K562 (cell line): ENCODE results near the gene PLAC8L1. TPM values are rescaled to one million over a fixed set of nuclear protein-coding genes. Genes with fewer than 3 reads are reported as not detected.

Experiments used
- ATAC-seq: fragments of 200-7000 bp; cut with Tn5 transposase; 3 replicates; pipeline ENCODE4 v1.9.1; 2020; ENCODE audit warnings: moderate library complexity
- BruUV-seq: library from RNA; stranded (reverse); fragments of 400-500 nt; replicated peaks from 2 replicates; lab custom pipeline; 2021; lab: Mats Ljungman, UMichigan
- CTCF ChIA-PET: fragments of 300-600 bp; formaldehyde crosslinking; extraction: SDS; loops from one replicate; lab custom pipeline; 2021; ENCODE audit warnings: low intra/inter-chr PET ratio; lab: Yijun Ruan, JAX
- POLR2A ChIA-PET: fragments of 300-600, 350-650 bp; sonication (Branson Sonifier 250); formaldehyde crosslinking; extraction: SDS; loops from one replicate; lab custom pipeline; 2021; ENCODE audit warnings: antibody characterized with exemption, inconsistent platforms; lab: Yijun Ruan, JAX
- DNase-seq, 4 experiments: peaks; one replicate each; pipeline versions ENCODE4 v3.0.0 to v3.0.0-alpha.2; 2011 to 2018; ENCODE audit warnings: low spot score in 3 of 4, mixed read lengths in 3 of 4; ENCODE audit errors: extremely low read depth in 1 of 4
- FAIRE-seq: peaks from 2 replicates; lab custom pipeline; 2011; peaks lifted over from hg19 to GRCh38; lab: Jason Lieb, UNC
- H2AFZ ChIP-seq: 2 replicates; pipeline ENCODE4 v1.6.0; 2011; ENCODE audit warnings: low read depth, low read length, control low read depth, inconsistent platforms
- H3K27ac ChIP-seq: fragments of 200-600 bp; 3 replicates; pipeline ENCODE4 v1.8.0; 2011; ENCODE audit warnings: low read depth, mild to moderate bottlenecking, control low read depth, inconsistent platforms, low read length, moderate library complexity, mixed read lengths; ENCODE audit errors: extremely low read depth
- H3K27me3 ChIP-seq, 2 experiments: fragments of 300-600 bp in 1 of 2; 2 replicates in 1 of 2; 3 replicates in 1 of 2; pipeline versions ENCODE4 v1.6.0 to v1.8.0; 2011; ENCODE audit warnings: inconsistent platforms in 2 of 2, low read length in 2 of 2, mild to moderate bottlenecking in 1 of 2, mixed read lengths in 1 of 2, moderate library complexity in 1 of 2; ENCODE audit not compliant: control insufficient read depth in 2 of 2, insufficient read depth in 2 of 2
- H3K36me3 ChIP-seq: fragments of 300-600 bp; 3 replicates; pipeline ENCODE4 v1.8.0; 2011; ENCODE audit warnings: mild to moderate bottlenecking, low read length, inconsistent platforms; ENCODE audit not compliant: control insufficient read depth, insufficient read depth
- H3K4me1 ChIP-seq, 2 experiments: fragments of 200-600 bp in 1 of 2; replicated peaks in 1 of 2; 2 replicates in 1 of 2; 3 replicates in 1 of 2; pipeline versions ENCODE4 v1.5.1 to v1.8.0; 2011; ENCODE audit warnings: inconsistent platforms in 2 of 2, low read length in 2 of 2, mild to moderate bottlenecking in 1 of 2, mixed read lengths in 1 of 2, moderate library complexity in 1 of 2; ENCODE audit not compliant: control insufficient read depth in 2 of 2, insufficient read depth in 2 of 2
- H3K4me2 ChIP-seq: 2 replicates; pipeline ENCODE4 v1.6.1; 2011; ENCODE audit warnings: low read length, control low read depth, inconsistent platforms, mixed read lengths; ENCODE audit not compliant: insufficient read depth
- H3K4me3 ChIP-seq: fragments of 200-600 bp; sonication (generic), shearing (Covaris generic); 2 replicates; pipeline ENCODE4 v1.5.1; 2016; ENCODE audit warnings: control low read depth, inconsistent platforms
- H3K79me2 ChIP-seq: fragments of 200-600 bp; 3 replicates; pipeline ENCODE4 v1.8.0; 2011; ENCODE audit warnings: low read length, inconsistent platforms; ENCODE audit not compliant: control insufficient read depth, insufficient read depth
- H3K9ac ChIP-seq, 2 experiments: 2 replicates each; pipeline versions ENCODE4 v1.6.0 to v1.6.1; 2011; ENCODE audit warnings: low read depth in 2 of 2, low read length in 2 of 2, control low read depth in 1 of 2, inconsistent platforms in 1 of 2, mild to moderate bottlenecking in 1 of 2, mixed read lengths in 1 of 2; ENCODE audit not compliant: insufficient read depth in 1 of 2
- H3K9me1 ChIP-seq: one replicate; pipeline ENCODE4 v1.6.0; 2011; ENCODE audit warnings: inconsistent platforms, mild to moderate bottlenecking, low read length, moderate library complexity; ENCODE audit not compliant: control insufficient read depth, insufficient read depth
- H3K9me3 ChIP-seq: replicated peaks from 2 replicates; pipeline ENCODE4 v1.5.1; 2011; ENCODE audit warnings: low read depth, low read length, inconsistent platforms; ENCODE audit not compliant: control insufficient read depth, insufficient read depth
- H4K20me1 ChIP-seq: replicated peaks from 2 replicates; pipeline ENCODE4 v1.6.1; 2011; ENCODE audit warnings: low read length, inconsistent platforms, mixed read lengths; ENCODE audit not compliant: control insufficient read depth, insufficient read depth
- ARNT ChIP-seq, 2 experiments: fragments of 450-650 bp; IDR thresholded peaks; 2 replicates each; pipeline ENCODE4 v1.6.1; 2016; ENCODE audit warnings: mild to moderate bottlenecking in 1 of 2
- CEBPB ChIP-seq: fragments of 450-650 bp; IDR thresholded peaks from 2 replicates; pipeline ENCODE4 v1.6.1; 2016; ENCODE audit warnings: missing genetic modification characterization, missing compliant biosample characterization
- CEBPG ChIP-seq, 3 experiments: fragments of 200-800 bp in 1 of 3; sonication (Bioruptor generic) in 1 of 3; sonication (generic) in 1 of 3; formaldehyde crosslinking in 1 of 3; IDR thresholded peaks in 2 of 3; conservative IDR thresholded peaks in 1 of 3; 2 replicates each; pipeline versions ENCODE4 v1.6.1 to v1.8.0; 2016 to 2022; ENCODE audit warnings: missing compliant biosample characterization in 2 of 3, missing genetic modification characterization in 2 of 3, mild to moderate bottlenecking in 1 of 3, missing genetic modification reagents in 1 of 3
- CHD2 ChIP-seq: IDR thresholded peaks from 2 replicates; pipeline ENCODE4 v1.6.1; 2011; ENCODE audit warnings: low read depth, low read length
- ESRRA ChIP-seq: fragments of 450-650 bp; IDR thresholded peaks from 2 replicates; pipeline ENCODE4 v1.6.1; 2014; ENCODE audit warnings: low read depth, mild to moderate bottlenecking, moderate library complexity, borderline replicate concordance
- NR3C1 ChIP-seq: sonication (generic); formaldehyde crosslinking; IDR thresholded peaks from 2 replicates; pipeline ENCODE4 v1.8.1; 2022; ENCODE audit warnings: missing genetic modification reagents
- SMARCE1 ChIP-seq: fragments of 450-650 bp; IDR thresholded peaks from 2 replicates; pipeline ENCODE4 v1.7.1; 2016; ENCODE audit warnings: mild to moderate bottlenecking
- ZBTB9 ChIP-seq: fragments of 450-650 bp; formaldehyde crosslinking; IDR thresholded peaks from 2 replicates; pipeline ENCODE4 v1.4.0; 2020; ENCODE audit warnings: mild to moderate bottlenecking, moderate library complexity
- ZFPM2 ChIP-seq: fragments of 250-450 bp; sonication (Bioruptor Pico); IDR thresholded peaks from 2 replicates; pipeline ENCODE4 v1.5.1; 2022; ENCODE audit warnings: mild to moderate bottlenecking
- ZNF277 ChIP-seq: fragments of 250-450 bp; sonication (Bioruptor Pico); IDR thresholded peaks from 2 replicates; pipeline ENCODE4 v1.8.0; 2022; ENCODE audit warnings: inconsistent platforms, mild to moderate bottlenecking, moderate library complexity, borderline replicate concordance
- ZNF668 ChIP-seq: fragments of 250-450 bp; sonication (Bioruptor Pico); IDR thresholded peaks from 2 replicates; pipeline ENCODE4 v1.8.0; 2022; ENCODE audit warnings: mild to moderate bottlenecking, inconsistent platforms
- WGBS: fragments of 100-300 bp; shearing (Covaris generic); methylation state at CpG from one replicate; pipeline ENCODE4 v1.1.6; 2016; ENCODE audit warnings: low coverage, mixed read lengths; ENCODE audit not compliant: insufficient coverage; ENCODE audit errors: missing lambda C conversion rate; 5-methylcytosine and 5-hydroxymethylcytosine counted together
- in situ Hi-C: fragments of 300-500 bp; cut with MboI; formaldehyde crosslinking; loops from 4 replicates; pipeline ENCODE4 v1.15.0; 2018; ENCODE audit warnings: inconsistent platforms, mixed read lengths
- intact Hi-C: fragments of 100-400 bp; cut with micrococcal nuclease; formaldehyde crosslinking; loops from 2 replicates; pipeline ENCODE4 v1.14.2; 2022
- polyA plus RNA-seq, 8 experiments: library from polyadenylated mRNA; depleted of rRNA in 4 of 8; stranded (reverse) in 5 of 8; unstranded in 3 of 8; fragments of >200 nt; fragmentation: Nextera tagmentation in 2 of 8; fragmentation: Illumina TruSeq in 1 of 8; extraction: Ambion mirVana in 2 of 8; extraction: Trizol in 1 of 8; gene quantifications; 2 replicates each; pipeline versions ENCODE4 v1.2.1 to v1.2.3, GENCODE V29; 2011 to 2014; ENCODE audit warnings: inconsistent platforms in 1 of 8, missing spikeins in 1 of 8
- total RNA-seq, 7 experiments: library from RNA; depleted of rRNA in 6 of 7; stranded (reverse); fragments of >200 nt in 6 of 7; fragmentation: Illumina TruSeq in 2 of 7; extraction: Trizol in 2 of 7; gene quantifications; 2 replicates each; pipeline versions ENCODE4 v1.2.1 to v1.2.3, GENCODE V29; 2011 to 2021; ENCODE audit warnings: low replicate concordance in 1 of 7

The PLAC8L1 gene
- total and polyA plus RNA-seq, 9 of the 15 experiments (the other 6 are each of a cell fraction or from before 2014, with no cell fraction given), result 0.10 to 0.43 (median 0.26) TPM; not detected in 3

- in situ Hi-C loops, result no loop called here
- TF ChIP-seq NR3C1, result no peak
- no peak for TF ChIP-seq ZNF668 (CRISPR knock-in tag)
- TF ChIP-seq CHD2, result no peak
- no peak for TF ChIP-seq SMARCE1
- TF ChIP-seq CEBPB (tag), result peak; percentile 88
- no peak for TF ChIP-seq ZBTB9 (CRISPR knock-in tag)
- no peak for TF ChIP-seq ZNF277 (CRISPR knock-in tag)
- TF ChIP-seq ARNT (IDR thresholded peaks at IDR 0.05), result no peak
- TF ChIP-seq CEBPG (CRISPR knock-in tag; IDR thresholded peaks at IDR 0.05), result no peak
- TF ChIP-seq CEBPG (tag; conservative IDR thresholded peaks at IDR 0.05 in 1 of 2, IDR thresholded peaks at IDR 0.05 in 1 of 2), result peak in 1 of 2 experiments; percentile 41; a peak in 3 of 4 replicates
- no peak for TF ChIP-seq ESRRA
- no peak for TF ChIP-seq ZFPM2 (CRISPR knock-in tag)
- TF ChIP-seq, all 486 proteins: peak for 2
- Histone ChIP-seq H3K9me3 (no peaks in the 10 kb centered on the region), H3K4me2 (no peak overlapping the region), H3K36me3 (no peaks in the 10 kb centered on the region), H3K4me1 (no peaks in the 10 kb centered on the region), H3K79me2 (no peaks in the 10 kb centered on the region), H4K20me1 (no peaks in the 10 kb centered on the region), H3K4me3 (no peak overlapping the region), H3K27ac (no peak overlapping the region), H3K9ac (no peak overlapping the region), H2AFZ (no peak overlapping the region), H3K9me1 (no peaks in the 10 kb centered on the region), H3K27me3 (no peaks in the 10 kb centered on the region)
- BruUV-seq, result no TSS peak
- intact Hi-C loops, result no loop called here
- no peak for ATAC-seq
- ChIA-PET CTCF (no interaction called here), POLR2A (no interaction called here)
- FAIRE-seq, result no peak
- WGBS, result 31% methylated on average over 1 of the region's 1 CpG
- DNase-seq, result no peak
These were observed 1.8 kb downstream of the PLAC8L1 start for GRCh38 chr5:146103594-146103993.
